GM18507 (cell line): Measurements from ENCODE around the gene NDUFS6.
"Not testable (repeated sequence)": the region's sequence is repeated elsewhere in the genome, so short reads cannot be mapped to it uniquely, and the experiment has no call there.

Experiments
- DNase-seq: peaks from one replicate; pipeline ENCODE4 v3.0.0; 2011; ENCODE audit warnings: low read depth; ENCODE audit not compliant: insufficient read length; ENCODE audit errors: extremely low spot score
- FAIRE-seq: peaks from 2 replicates; lab custom pipeline; 2011; peaks lifted over from hg19 to GRCh38; lab: Jason Lieb, UNC

NDUFS6 gene

GRCh38 chr5:1842004-1842819 lies 41.0 kb downstream of the NDUFS6 start:
- no peak for DNase-seq

GRCh38 chr5:1843761-1844160 lies 42.6 kb downstream of the NDUFS6 start:
- FAIRE-seq = not testable (repeated sequence)

More at GRCh38 chr5:1842004-1842819, 41.0 kb downstream of the NDUFS6 start:
- no peak for FAIRE-seq

GRCh38 chr5:1844708-1845436 lies 43.7 kb downstream of the NDUFS6 start:
- DNase-seq (no peak), FAIRE-seq (no peak)

More at GRCh38 chr5:1843761-1844160, 42.6 kb downstream of the NDUFS6 start:
- not testable (repeated sequence) for DNase-seq

DNA sequence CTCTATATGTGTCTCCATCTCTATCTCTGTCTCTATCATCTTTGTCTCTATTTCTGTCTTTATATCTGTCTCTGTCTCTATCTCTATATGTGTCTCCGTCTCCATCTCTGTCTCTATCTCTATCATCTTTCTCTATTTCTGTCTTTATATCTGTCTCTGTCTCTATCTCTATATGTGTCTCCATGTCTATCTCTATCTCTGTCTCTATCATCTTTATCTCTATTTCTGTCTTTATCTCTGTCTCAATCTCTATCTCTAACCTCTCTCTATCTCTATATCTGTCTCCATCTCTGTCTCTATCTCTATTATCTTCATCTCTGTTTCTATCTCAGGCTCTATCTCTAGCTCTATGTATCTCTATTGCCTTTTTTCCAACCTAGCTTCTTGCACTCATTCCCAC lies 44.5 kb downstream of the NDUFS6 start:
- FAIRE-seq (no peak), DNase-seq (no peak)

- FAIRE-seq = no peak
- DNase-seq = no peak
Observed at GRCh38 chr5:1846583-1846982, 45.4 kb downstream of the NDUFS6 start.

- no peak for FAIRE-seq
- DNase-seq = no peak
Observed at GRCh38 chr5:1847056-1847455, 45.8 kb downstream of the NDUFS6 start.

GRCh38 chr5:1847611-1848010 lies 46.4 kb downstream of the NDUFS6 start:
- no peak for FAIRE-seq

GRCh38 chr5:1850324-1851154 lies 49.3 kb downstream of the NDUFS6 start:
- FAIRE-seq = no peak

More at GRCh38 chr5:1847611-1848010, 46.4 kb downstream of the NDUFS6 start:
- DNase-seq = no peak

GRCh38 chr5:1851290-1851934 lies 50.2 kb downstream of the NDUFS6 start:
- DNase-seq (no peak), FAIRE-seq (no peak)

More at GRCh38 chr5:1850324-1851154, 49.3 kb downstream of the NDUFS6 start:
- no peak for DNase-seq

GRCh38 chr5:1852324-1852947 lies 51.2 kb downstream of the NDUFS6 start:
- FAIRE-seq (no peak), DNase-seq (no peak)

DNA sequence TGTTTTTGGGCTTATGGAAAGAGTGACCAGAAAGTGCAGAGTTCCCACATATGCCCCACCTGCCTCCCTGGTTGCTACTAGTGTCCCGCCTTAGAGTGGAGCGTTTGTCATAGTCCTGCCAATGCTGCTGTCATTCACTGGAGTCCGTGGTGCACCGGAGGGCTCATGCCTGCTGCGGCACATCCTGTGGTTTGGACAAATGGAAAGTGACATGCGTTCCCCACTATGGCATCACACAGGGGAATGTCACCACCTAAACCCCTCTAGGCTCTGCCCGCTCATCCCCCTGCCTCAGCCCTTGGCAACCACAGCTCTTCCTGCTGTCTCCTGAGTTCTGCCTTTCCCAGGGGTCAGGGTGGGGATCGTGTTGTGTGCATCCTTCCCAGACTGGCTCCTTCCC lies 52.3 kb downstream of the NDUFS6 start:
- no peak for DNase-seq
- no peak for FAIRE-seq

DNA sequence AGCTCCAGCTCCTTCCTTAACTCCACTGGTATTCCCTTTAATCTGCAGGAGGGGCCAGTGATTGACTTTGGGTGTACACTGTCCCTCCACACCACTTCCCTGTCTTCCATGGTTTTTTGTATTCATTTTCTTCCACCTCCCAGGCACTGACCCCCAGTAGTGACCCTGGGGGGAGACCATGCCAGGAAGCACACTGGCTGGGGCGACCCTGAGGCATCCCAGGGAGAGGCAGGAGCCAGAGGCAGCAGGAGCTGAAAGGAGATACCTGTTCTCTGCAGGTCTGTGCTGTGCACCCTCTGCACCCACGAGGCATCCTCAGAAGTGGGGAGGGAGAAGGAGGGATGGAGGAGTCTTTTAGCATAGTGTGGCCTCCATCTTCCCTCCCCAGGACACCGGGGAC lies 53.9 kb downstream of the NDUFS6 start:
- no peak for FAIRE-seq
- no peak for DNase-seq

DNA sequence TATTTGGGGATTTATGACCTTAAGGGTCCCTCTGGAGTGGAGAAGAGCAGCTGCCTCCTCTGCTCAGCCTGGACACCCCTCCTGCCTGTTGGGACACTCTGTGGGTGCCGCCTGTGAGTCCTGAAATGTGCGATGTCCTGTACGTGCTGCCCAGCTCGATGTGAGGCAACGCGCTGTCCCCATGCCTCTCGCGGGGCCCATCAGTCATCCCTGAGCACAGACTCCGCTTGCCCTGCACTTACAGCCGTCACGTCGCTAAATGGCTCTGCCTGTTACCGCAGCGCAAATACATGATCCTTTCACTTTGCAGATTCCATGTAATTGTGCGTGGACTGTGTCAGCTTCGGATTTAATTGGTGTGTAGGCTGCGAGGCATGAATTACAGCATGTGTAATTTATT lies 54.4 kb downstream of the NDUFS6 start:
- FAIRE-seq = no peak
- DNase-seq = no peak

DNA sequence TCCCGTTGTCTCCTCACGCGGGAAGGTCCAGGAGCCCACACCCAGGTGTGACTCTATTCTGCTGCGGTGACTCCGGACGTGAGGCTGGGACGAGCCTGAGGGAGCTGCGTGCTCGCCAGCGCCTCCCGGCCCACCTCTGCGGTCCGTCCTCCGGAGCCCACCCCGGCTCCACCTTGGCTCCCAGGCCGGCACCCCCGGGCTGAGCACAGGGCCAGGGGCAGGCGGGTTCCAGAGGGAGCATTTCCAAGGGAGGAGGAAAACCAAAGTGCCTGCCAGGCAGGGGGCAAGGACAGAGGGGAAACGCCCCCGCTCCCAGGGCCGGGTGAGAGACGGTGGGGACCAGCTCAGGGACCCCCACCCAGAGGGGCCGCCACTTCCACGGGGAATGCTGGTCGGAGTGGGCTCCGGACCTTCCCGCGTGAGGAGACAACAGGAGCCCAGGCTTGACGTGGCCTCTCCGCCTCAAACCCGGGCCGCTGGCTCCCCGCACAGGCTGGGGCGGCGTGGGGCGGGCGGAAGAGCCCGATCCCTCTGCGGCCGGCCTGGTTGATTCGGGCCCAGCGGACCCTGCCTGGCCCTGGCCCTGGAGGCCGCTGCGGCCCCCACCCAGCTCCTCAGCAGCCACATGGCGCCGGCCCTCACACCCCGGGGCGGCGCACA lies 55.5 kb downstream of the NDUFS6 start:
- FAIRE-seq (no peak), DNase-seq (no peak)

DNA sequence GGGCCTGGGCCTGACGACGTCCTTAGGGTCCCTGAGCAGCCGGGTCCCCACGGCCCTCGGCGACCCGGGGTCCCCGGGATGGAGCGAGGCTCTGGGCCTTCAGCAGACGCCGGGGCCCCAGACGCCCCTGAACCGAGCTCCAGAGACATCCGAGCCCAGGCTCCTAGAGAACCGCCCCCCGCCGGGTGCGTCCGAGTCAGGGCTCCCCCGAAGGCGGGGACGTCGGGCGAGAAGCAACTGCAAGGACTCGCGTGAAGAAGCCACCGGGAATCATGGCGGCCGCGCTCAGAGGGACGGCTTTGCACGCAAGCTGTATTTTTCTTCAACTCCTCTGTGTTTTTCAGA lies 56.0 kb downstream of the NDUFS6 start:
- DNase-seq = no peak

DNA sequence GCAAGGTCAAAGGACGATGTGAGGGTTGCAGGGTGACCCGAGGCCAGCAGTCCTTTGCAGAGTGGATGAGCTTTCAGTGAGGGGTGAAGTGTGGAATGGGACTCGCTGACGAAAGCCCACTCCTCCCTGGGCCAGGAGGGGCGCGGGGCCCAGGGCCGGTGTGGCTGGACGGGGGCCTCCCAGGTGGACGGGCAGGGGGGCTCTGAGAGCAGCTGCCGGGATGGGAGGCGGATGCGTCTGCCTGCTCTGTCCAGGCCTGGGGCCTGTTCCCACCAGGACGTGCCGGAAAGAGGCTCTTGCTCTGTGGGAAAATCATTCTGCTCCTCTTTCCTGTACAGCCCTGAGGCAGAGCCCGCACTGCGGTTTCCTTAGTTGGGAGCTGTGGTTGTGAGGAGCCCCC lies 57.2 kb downstream of the NDUFS6 start:
- DNase-seq (no peak), FAIRE-seq (no peak)

More for the DNA sequence above, 56.0 kb downstream of the NDUFS6 start:
- FAIRE-seq = no peak

- FAIRE-seq = no peak
- no peak for DNase-seq
Observed at GRCh38 chr5:1859099-1859498, 57.9 kb downstream of the NDUFS6 start.

- FAIRE-seq (no peak), DNase-seq (no peak)
Observed at GRCh38 chr5:1860021-1860610, 58.9 kb downstream of the NDUFS6 start.
